C4-2B (cell line): ENCODE measurements around the gene ZNF213.

ENCODE experiments used
- H3K27ac ChIP-seq: fragments of 450-650 bp; 2 replicates; pipeline ENCODE4 v1.5.1; 2017
- CTCF ChIP-seq: fragments of 450-650 bp; conservative IDR thresholded peaks from 2 replicates; pipeline ENCODE4 v1.5.1; 2017; ENCODE audit warnings: mild to moderate bottlenecking
- ZFX ChIP-seq: fragments of 450-650 bp; IDR thresholded peaks from 2 replicates; pipeline ENCODE4 v1.6.1; 2017

The ZNF213 gene

GRCh38 chr16:3112058-3112880 is 22.6 kb upstream of the ZNF213 start, which contains the start of gene ZNF205:
ZNF205 (plus strand) TSS chr16:3112586; CDS start chr16:3113431, 845 bp downstream.
- TF ChIP-seq CTCF (no peak), ZFX (no peak)
- peak within 1 kb of the TSS; percentile 80 for H3K27ac ChIP-seq

- peak overlapping the region; percentile 80 for H3K27ac ChIP-seq
These were observed 21.8 kb upstream of the ZNF213 start for GRCh38 chr16:3112881-3113574.

GRCh38 chr16:3113765-3114479 is 20.9 kb upstream of the ZNF213 start:
- no peak overlapping the region for H3K27ac ChIP-seq
- TF ChIP-seq ZFX (no peak), CTCF (no peak)

More at GRCh38 chr16:3112881-3113574, 21.8 kb upstream of the ZNF213 start:
- TF ChIP-seq ZFX: no peak
- no peak for TF ChIP-seq CTCF

GRCh38 chr16:3115003-3115402 is 19.8 kb upstream of the ZNF213 start:
- no peak overlapping the region for H3K27ac ChIP-seq
- TF ChIP-seq ZFX (no peak), CTCF (no peak)

- TF ChIP-seq CTCF: no peak
- no peak for TF ChIP-seq ZFX
- no peak overlapping the region for H3K27ac ChIP-seq
These were observed 19.3 kb upstream of the ZNF213 start for GRCh38 chr16:3115561-3115960.

GRCh38 chr16:3118204-3118790 is 16.5 kb upstream of the ZNF213 start:
- H3K27ac ChIP-seq: no peak overlapping the region
- no peak for TF ChIP-seq ZFX

- TF ChIP-seq ZFX (no peak), CTCF (no peak)
- no peak overlapping the region for H3K27ac ChIP-seq
These were observed 16.0 kb upstream of the ZNF213 start for GRCh38 chr16:3118846-3119245.
